RWPE2 (cell line): Measurements from ENCODE around the gene MACROD2.

Experiments
- ATAC-seq: fragments of 200-7000 bp; cut with Tn5 transposase; 3 replicates; pipeline ENCODE4 v1.9.1; 2021; ENCODE audit warnings: low read depth
- DNase-seq: peaks from one replicate; pipeline ENCODE4 v3.0.0-alpha.2; 2020; ENCODE audit warnings: low spot score
- H3K27ac ChIP-seq: fragments of 450-650 bp; 2 replicates; pipeline ENCODE4 v1.5.1; 2017; ENCODE audit warnings: mild to moderate bottlenecking; ENCODE audit not compliant: poor library complexity, severe bottlenecking
- H3K27me3 ChIP-seq: fragments of 250-450 bp; sonication (Bioruptor Pico); 2 replicates; pipeline ENCODE4 v1.5.1; 2021; ENCODE audit warnings: mild to moderate bottlenecking, moderate library complexity; ENCODE audit not compliant: insufficient read depth, poor library complexity, severe bottlenecking
- H3K36me3 ChIP-seq: fragments of 250-450 bp; sonication (Bioruptor Pico); 2 replicates; pipeline ENCODE4 v1.5.1; 2020; ENCODE audit warnings: low read depth, mild to moderate bottlenecking, moderate library complexity
- H3K4me1 ChIP-seq: fragments of 250-450 bp; sonication (Bioruptor Pico); 2 replicates; pipeline ENCODE4 v1.5.1; 2021; ENCODE audit warnings: mild to moderate bottlenecking, moderate library complexity; ENCODE audit not compliant: insufficient read depth, poor library complexity, severe bottlenecking
- H3K4me3 ChIP-seq: fragments of 250-450 bp; sonication (Bioruptor Pico); 2 replicates; pipeline ENCODE4 v1.5.1; 2021; ENCODE audit warnings: mild to moderate bottlenecking, moderate library complexity; ENCODE audit not compliant: severe bottlenecking
- H3K9me3 ChIP-seq: fragments of 250-450 bp; sonication (Bioruptor Pico); 2 replicates; pipeline ENCODE4 v1.5.1; 2021; ENCODE audit warnings: mild to moderate bottlenecking, moderate library complexity; ENCODE audit not compliant: severe bottlenecking
- CTCF ChIP-seq: fragments of 450-650 bp; IDR thresholded peaks from one replicate; pipeline ENCODE4 v1.5.1; 2017; ENCODE audit warnings: mild to moderate bottlenecking, moderate library complexity; ENCODE audit not compliant: poor library complexity, severe bottlenecking

The MACROD2 gene

DNA sequence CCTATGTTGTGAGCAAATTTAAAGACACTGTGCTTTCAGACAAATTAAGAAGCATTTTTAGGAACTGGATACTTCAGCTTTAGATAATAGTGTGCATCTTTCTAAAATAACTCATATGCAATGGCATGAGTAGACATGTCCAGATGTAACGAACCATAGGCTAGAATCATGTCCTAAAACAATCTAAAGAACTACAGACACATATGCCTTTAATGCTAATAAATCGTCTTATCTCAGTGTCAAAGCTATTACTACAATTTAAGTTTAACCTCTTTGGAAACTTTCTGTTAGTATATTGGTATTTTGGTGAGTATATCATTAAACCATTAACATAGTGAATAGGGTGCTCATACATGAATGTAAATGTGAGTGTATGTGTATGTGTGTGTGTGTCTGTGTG, 1250.6 kb downstream of the MACROD2 start:
- TF ChIP-seq CTCF = no peak
- Histone ChIP-seq H3K4me3 (no peak overlapping the region), H3K9me3 (no peaks in the 10 kb centered on the region), H3K36me3 (no peaks in the 10 kb centered on the region), H3K27ac (no peak overlapping the region), H3K4me1 (no peaks in the 10 kb centered on the region), H3K27me3 (no peaks in the 10 kb centered on the region)
- no peak for ATAC-seq
- no peak for DNase-seq

- no peak for DNase-seq
- no peaks in the 10 kb centered on the region for H3K9me3 ChIP-seq
These were observed 1253.5 kb downstream of the MACROD2 start for GRCh38 chr20:15248618-15249395.

GRCh38 chr20:15251171-15251570, 1255.9 kb downstream of the MACROD2 start:
- Histone ChIP-seq H3K27me3 (no peaks in the 10 kb centered on the region), H3K36me3 (no peaks in the 10 kb centered on the region), H3K4me3 (no peak overlapping the region), H3K27ac (no peak overlapping the region), H3K9me3 (no peaks in the 10 kb centered on the region), H3K4me1 (no peaks in the 10 kb centered on the region)
- ATAC-seq (no peak), DNase-seq (no peak)
- TF ChIP-seq CTCF = no peak

More at GRCh38 chr20:15248618-15249395, 1253.5 kb downstream of the MACROD2 start:
- no peak overlapping the region for H3K27ac ChIP-seq
- no peak for ATAC-seq
- no peaks in the 10 kb centered on the region for H3K36me3 ChIP-seq
- no peak for TF ChIP-seq CTCF
- no peak overlapping the region for H3K4me3 ChIP-seq
- no peaks in the 10 kb centered on the region for H3K27me3 ChIP-seq
- H3K4me1 ChIP-seq = no peaks in the 10 kb centered on the region

GRCh38 chr20:15252304-15252703, 1257.0 kb downstream of the MACROD2 start:
- Histone ChIP-seq H3K36me3 (no peaks in the 10 kb centered on the region), H3K9me3 (no peaks in the 10 kb centered on the region), H3K27ac (no peak overlapping the region), H3K4me3 (no peak overlapping the region), H3K27me3 (no peaks in the 10 kb centered on the region), H3K4me1 (no peaks in the 10 kb centered on the region)
- ATAC-seq (no peak), DNase-seq (no peak)
- TF ChIP-seq CTCF = no peak

GRCh38 chr20:15253431-15253830, 1258.1 kb downstream of the MACROD2 start:
- no peak for TF ChIP-seq CTCF
- ATAC-seq = no peak
- Histone ChIP-seq H3K27ac (no peak overlapping the region), H3K4me1 (no peaks in the 10 kb centered on the region), H3K36me3 (no peaks in the 10 kb centered on the region), H3K9me3 (no peaks in the 10 kb centered on the region), H3K27me3 (no peaks in the 10 kb centered on the region), H3K4me3 (no peak overlapping the region)
- DNase-seq = no peak
